GM18502 (cell line): ENCODE measurements around the gene DNAJC27.

Experiments used
- ATAC-seq: cut with Tn5 transposase; IDR thresholded peaks from one replicate; pipeline ENCODE4 v1.9.1; 2021; ENCODE audit warnings: mild to moderate bottlenecking; ENCODE audit not compliant: unreplicated experiment, poor library complexity

Gene DNAJC27

DNA sequence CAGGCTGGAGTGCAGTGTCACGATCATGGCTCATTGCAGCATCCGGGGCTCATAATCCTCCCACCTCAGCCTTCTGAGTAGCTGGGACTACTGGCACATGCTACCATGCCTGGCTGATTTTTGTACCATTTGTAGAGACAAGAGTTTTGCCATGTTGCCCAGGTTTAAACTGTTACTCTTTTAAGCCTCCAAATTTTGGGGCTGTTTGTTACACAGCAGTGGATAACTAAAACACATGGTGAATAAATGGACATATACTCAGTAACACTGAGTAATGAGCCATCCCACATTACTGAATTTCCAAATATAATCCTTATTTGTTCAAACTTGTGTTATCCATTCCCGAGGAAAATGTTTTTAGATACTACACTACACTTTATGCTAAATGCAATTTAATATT, 61.5 kb downstream of the DNAJC27 start:
- ATAC-seq: no peak

DNA sequence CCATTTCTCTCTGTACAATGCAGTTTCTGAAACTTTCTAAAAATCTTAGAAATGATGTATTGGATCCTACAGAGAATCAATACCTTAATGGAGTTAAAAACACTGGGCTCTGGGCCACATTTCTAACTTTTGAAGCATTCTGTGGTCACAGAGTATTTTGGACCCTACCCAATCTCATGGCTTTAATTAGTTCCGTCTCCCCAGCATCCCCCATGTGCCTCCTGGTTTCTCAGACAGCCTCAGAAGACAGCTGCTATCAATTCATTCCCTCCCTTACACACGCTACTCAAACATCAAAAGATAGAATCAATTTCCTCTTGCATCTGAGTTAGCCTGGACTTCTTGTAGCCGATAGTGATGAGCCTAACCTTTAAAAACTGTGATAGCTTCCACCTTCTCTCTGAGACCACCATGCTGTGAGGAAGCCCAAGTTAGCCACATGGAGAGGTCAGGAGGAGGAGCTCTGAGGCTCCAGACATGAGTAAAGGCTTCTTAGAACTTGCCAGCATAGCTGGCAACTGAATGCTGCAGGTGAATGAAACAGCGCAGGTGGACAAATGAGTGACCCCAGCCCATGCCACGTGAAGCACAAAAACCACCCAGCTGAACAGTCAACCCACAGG, 62.1 kb downstream of the DNAJC27 start:
- no peak for ATAC-seq

DNA sequence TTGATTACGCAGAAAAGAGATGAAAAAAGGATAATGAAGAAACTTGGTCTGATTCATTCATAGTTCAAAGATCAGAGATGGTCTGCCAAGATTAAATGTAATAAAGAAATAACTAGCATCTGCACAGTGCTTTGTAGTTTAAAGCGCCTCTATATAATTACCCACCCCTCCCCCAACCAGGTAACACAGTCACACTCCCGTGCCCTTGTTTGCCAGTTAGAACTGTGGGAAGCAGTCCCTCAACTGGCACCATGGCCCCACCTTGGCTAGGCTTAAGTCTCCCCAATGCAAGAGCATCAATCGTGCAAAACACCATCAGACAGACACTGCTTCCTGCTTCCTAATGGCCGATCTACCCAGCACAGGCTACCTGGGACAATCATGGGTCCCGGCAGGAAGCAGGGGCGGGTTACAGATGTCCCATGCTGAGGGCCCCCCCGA, 63.3 kb downstream of the DNAJC27 start:
- no peak for ATAC-seq

DNA sequence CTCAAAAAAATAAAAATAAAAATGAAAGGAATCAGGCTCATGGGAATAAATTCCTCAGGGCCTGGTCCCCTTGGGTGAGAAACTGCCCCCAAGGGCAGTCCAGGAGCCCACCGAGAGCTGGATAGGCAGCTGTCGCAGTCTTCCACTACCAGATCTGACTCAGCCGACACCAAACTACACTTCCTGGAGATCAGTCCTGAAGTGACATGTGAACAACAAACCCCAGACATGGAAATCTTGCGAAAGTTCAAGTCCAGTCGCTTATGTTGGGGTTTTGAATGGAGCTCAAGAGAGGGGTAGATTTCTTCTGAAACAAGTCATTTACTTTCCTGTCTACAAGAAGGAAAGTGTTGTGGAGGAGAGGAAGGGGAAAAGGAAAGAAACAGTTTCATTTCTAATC, 64.6 kb downstream of the DNAJC27 start:
- ATAC-seq: no peak

DNA sequence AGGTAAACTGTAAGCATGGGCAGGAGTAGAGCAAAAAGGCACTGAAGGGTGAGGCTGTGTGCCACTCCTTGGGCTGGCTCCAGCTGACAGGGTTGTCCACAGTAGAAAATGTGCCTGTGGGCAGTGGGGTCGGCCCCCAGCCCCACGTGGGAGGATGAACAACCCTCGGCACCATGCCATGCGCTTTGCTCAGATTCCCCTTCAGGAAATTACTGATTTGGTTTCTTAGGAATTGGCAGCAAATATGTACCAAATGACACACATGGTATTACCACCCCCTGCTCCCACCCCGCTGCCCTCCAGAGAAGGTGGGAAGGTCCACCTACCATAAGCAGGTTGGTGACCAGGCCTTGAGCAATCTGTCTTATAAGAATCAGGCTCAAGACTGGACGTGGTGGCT, 65.3 kb downstream of the DNAJC27 start:
- ATAC-seq: no peak

DNA sequence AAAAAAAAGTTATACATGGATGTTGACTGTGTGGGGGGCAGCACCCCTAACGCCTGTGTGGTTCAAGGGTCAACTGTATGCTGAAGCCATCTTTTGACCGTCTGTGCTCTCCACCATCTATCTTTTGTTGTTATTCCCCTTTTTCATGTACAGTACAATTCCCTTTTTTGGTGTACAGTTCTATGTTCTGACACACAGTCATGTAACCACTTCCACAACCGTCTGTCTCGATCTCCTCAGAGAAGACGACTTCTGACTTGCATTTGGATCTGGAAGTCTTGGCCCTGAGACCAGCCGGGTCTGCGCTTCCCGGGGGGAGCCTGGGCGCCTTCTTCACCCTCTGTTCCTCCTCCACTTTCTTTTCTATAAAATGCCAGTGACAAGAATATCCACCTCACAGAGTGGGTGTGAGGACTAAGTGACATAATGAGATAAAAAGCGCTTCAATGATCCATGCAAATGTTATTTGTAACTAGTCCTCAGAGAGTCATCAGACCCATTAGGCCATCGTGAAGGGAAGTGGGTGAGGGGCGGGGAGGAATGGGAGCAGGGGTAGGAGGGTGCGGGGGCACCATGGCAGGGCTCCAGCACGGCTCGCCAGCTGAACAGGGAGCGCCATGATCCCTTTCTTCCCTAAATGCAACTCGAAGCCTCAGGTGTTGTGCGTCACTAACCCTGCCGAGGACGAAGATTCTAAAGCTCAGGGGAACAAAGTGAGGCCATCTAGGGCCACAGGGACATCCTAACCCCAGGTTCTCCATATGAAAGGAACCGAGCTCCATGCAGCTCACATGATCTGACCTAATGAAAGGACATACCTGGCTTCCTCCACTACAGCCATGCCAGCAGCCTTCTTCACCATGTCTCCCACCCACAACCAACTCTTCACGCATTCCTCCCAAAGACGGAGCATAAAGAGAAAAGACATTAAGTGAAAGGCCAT, 68.3 kb downstream of the DNAJC27 start:
- ATAC-seq: no peak

DNA sequence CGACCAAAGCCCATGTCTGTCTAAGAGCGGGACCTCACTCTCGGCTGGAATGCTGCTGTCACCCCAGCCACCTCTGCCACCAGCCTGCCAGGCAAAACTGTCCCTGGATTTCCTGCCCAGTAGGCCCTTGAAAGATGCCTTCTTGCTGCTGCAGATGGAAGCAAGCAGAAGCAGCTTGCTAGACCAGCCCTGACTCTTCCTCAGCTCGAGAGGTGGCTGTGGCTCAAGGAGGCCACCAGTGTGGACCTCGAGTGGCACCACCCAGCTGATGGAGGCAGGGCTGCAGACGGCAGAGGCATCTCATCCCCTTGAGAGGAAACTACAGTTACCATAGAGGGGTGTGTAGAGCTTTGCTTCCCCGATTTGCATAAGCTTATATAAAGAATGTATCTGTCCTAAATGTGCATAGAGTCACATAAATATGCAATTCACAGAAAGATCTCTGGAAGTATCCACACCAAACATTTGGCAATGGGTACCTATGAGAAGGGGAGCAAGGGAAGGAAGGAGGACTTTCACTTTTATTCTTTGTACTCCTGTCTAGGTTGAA, 72.3 kb downstream of the DNAJC27 start:
- no peak for ATAC-seq

DNA sequence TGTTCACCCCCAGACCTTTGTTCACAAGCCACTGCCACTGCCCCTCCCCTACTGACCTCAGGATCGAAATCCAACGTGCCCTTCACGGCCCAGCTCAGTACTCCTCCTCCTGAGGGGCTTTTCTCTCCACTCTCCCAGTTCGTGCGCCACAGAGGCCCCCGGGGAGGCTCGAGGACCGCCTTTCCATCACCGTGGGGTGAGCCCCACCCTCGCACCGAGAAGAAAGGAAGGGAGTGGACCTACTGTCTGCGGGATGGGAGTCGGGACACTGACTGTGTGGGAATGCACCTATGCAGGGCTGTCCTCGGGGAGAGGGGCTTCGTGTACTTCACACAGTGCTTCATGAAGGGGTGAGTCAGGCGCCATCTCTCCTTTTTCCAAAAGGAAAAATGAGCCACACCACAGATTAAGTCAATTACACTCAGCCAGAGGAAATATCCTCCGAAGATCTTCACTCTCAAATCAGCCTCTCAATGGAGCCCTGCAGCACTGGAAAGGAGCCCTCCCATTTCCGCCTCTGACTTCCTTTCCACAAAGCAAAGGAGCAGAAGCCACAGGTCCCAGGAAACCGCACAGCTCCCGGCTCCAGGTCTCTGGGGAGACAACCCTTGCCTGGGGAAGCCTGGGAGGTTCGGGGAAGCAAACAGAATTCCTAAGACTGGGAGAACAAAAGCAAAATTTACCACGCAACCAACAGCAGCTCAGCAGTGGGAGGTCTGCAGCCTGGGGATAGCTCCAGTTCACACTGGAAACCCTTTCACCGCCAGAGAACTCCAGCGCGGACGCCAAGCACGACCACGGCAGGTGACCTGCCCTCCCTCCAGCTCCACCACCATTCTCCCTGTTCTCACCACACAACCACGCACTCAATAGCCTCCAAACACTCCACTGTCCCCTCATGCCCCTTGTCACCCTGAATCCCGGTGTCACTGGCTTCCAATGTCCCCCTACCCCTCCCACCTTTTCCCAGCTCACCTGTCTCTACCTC, 73.3 kb downstream of the DNAJC27 start:
- no peak for ATAC-seq

DNA sequence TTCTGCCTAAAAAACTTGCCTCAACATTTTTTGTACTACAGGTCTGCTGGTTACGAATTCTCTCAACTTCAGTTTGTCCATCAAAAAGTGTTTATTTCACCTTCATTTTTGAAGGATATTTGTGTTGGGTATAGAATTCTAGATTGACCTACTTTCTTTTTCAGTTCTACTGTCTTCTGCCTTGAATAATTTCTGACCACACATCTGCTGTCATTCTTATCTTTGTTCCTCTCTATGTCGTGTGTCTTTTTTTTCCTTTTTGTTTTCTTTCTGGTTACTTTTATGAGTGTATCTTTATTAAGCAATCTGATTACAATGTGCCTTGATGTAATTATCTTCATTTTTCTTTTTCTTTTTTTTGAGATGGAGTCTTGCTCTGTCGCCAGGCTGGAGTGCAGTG, 77.0 kb downstream of the DNAJC27 start:
- no peak for ATAC-seq

DNA sequence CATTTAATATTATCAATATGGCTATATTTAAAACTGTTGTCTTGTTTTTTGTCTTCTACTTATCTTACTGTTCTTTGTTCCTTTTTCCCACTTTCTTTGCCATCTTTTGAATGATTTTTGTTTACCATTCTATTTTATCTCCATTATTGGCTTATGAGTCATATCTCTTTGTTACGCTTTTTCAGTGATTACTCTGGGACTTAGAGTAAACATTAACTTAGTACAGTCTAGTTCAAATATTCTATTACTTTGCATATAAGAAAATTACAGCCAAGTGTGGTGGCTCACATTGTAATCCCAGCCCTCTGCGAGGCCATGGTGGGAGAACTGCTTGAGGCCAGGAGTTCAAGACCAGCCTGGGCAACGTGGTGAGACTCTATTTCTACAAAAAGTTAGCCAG, 77.8 kb downstream of the DNAJC27 start:
- ATAC-seq: no peak
